ENCODE results near the gene ARID2. TPM values are rescaled to one million over a fixed set of nuclear protein-coding genes. Genes with fewer than 3 reads are reported as not detected.

Gene ARID2
- total and polyA plus RNA-seq, 2 experiments from 2014 or later: 26.5 to 54.9 TPM

DNA sequence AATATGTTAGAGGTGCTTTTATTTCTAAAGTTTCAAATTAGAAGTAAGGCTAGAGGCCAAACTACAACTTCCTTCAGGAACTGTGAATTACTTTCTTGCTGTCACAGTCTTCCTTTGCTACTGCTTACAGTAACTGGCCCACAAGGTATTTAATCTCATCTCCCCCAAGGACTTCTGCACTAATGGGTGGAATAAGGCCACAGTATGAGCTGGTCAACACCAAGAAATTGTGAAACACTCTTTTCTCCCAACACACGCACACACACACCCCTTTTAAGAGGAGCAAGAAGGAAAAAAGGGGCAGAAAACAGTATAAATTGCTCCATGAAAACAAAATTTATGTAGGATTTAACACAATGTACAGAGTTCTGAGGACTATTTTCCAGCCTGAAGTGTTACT is 215.3 kb downstream of the ARID2 start:
- H3K27ac ChIP-seq (ENCODE audit: low read depth): no peak overlapping the region
- Mint-ChIP-seq H3K4me3 (no peak overlapping the region), H3K27me3 (ENCODE audit: insufficient read depth, low read depth, poor library complexity) (no peaks in the 10 kb centered on the region), H3K27ac (no peak overlapping the region), H3K4me1 (no peaks in the 10 kb centered on the region), H3K36me3 (ENCODE audit: low read depth) (peaks cover 12% of the 10 kb centered on the region; the same call in 2 of the 3 replicates), H3K9me3 (no peaks in the 10 kb centered on the region)
- no peaks in the 10 kb centered on the region for H3K4me1 ChIP-seq (ENCODE audit: insufficient read depth)
- no peaks in the 10 kb centered on the region for H3K79me2 ChIP-seq (replicated peaks; ENCODE audit: insufficient read depth)
- TF ChIP-seq NANOG (IDR thresholded peaks at IDR 0.05; ENCODE audit: borderline replicate concordance) (no peak), EZH2 (IDR thresholded peaks at IDR 0.05; ENCODE audit: low read depth, unreplicated experiment) (no peak), CREB1 (CRISPR knock-in tag; IDR thresholded peaks at IDR 0.05; ENCODE audit: low read depth) (no peak), STAT1 (IDR thresholded peaks at IDR 0.05; ENCODE audit: unreplicated experiment) (no peak), ZNF114 (CRISPR knock-in tag; IDR thresholded peaks at IDR 0.05) (no peak), JUNB (IDR thresholded peaks at IDR 0.05; ENCODE audit: unreplicated experiment) (no peak), EZH2phosphoT487 (IDR thresholded peaks at IDR 0.05; ENCODE audit: unreplicated experiment) (no peak), POLR2AphosphoS5 (IDR thresholded peaks at IDR 0.05; ENCODE audit: low read depth) (no peak), ZNF331 (CRISPR knock-in tag; IDR thresholded peaks at IDR 0.05; ENCODE audit: low read depth) (no peak)
- TF ChIP-seq, protein P1, sequence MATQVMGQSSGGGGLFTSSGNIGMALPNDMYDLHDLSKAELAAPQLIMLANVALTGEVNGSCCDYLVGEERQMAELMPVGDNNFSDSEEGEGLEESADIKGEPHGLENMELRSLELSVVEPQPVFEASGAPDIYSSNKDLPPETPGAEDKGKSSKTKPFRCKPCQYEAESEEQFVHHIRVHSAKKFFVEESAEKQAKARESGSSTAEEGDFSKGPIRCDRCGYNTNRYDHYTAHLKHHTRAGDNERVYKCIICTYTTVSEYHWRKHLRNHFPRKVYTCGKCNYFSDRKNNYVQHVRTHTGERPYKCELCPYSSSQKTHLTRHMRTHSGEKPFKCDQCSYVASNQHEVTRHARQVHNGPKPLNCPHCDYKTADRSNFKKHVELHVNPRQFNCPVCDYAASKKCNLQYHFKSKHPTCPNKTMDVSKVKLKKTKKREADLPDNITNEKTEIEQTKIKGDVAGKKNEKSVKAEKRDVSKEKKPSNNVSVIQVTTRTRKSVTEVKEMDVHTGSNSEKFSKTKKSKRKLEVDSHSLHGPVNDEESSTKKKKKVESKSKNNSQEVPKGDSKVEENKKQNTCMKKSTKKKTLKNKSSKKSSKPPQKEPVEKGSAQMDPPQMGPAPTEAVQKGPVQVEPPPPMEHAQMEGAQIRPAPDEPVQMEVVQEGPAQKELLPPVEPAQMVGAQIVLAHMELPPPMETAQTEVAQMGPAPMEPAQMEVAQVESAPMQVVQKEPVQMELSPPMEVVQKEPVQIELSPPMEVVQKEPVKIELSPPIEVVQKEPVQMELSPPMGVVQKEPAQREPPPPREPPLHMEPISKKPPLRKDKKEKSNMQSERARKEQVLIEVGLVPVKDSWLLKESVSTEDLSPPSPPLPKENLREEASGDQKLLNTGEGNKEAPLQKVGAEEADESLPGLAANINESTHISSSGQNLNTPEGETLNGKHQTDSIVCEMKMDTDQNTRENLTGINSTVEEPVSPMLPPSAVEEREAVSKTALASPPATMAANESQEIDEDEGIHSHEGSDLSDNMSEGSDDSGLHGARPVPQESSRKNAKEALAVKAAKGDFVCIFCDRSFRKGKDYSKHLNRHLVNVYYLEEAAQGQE (IDR thresholded peaks at IDR 0.05; ENCODE audit: unreplicated experiment): no peak
- TF ChIP-seq, protein P2, sequence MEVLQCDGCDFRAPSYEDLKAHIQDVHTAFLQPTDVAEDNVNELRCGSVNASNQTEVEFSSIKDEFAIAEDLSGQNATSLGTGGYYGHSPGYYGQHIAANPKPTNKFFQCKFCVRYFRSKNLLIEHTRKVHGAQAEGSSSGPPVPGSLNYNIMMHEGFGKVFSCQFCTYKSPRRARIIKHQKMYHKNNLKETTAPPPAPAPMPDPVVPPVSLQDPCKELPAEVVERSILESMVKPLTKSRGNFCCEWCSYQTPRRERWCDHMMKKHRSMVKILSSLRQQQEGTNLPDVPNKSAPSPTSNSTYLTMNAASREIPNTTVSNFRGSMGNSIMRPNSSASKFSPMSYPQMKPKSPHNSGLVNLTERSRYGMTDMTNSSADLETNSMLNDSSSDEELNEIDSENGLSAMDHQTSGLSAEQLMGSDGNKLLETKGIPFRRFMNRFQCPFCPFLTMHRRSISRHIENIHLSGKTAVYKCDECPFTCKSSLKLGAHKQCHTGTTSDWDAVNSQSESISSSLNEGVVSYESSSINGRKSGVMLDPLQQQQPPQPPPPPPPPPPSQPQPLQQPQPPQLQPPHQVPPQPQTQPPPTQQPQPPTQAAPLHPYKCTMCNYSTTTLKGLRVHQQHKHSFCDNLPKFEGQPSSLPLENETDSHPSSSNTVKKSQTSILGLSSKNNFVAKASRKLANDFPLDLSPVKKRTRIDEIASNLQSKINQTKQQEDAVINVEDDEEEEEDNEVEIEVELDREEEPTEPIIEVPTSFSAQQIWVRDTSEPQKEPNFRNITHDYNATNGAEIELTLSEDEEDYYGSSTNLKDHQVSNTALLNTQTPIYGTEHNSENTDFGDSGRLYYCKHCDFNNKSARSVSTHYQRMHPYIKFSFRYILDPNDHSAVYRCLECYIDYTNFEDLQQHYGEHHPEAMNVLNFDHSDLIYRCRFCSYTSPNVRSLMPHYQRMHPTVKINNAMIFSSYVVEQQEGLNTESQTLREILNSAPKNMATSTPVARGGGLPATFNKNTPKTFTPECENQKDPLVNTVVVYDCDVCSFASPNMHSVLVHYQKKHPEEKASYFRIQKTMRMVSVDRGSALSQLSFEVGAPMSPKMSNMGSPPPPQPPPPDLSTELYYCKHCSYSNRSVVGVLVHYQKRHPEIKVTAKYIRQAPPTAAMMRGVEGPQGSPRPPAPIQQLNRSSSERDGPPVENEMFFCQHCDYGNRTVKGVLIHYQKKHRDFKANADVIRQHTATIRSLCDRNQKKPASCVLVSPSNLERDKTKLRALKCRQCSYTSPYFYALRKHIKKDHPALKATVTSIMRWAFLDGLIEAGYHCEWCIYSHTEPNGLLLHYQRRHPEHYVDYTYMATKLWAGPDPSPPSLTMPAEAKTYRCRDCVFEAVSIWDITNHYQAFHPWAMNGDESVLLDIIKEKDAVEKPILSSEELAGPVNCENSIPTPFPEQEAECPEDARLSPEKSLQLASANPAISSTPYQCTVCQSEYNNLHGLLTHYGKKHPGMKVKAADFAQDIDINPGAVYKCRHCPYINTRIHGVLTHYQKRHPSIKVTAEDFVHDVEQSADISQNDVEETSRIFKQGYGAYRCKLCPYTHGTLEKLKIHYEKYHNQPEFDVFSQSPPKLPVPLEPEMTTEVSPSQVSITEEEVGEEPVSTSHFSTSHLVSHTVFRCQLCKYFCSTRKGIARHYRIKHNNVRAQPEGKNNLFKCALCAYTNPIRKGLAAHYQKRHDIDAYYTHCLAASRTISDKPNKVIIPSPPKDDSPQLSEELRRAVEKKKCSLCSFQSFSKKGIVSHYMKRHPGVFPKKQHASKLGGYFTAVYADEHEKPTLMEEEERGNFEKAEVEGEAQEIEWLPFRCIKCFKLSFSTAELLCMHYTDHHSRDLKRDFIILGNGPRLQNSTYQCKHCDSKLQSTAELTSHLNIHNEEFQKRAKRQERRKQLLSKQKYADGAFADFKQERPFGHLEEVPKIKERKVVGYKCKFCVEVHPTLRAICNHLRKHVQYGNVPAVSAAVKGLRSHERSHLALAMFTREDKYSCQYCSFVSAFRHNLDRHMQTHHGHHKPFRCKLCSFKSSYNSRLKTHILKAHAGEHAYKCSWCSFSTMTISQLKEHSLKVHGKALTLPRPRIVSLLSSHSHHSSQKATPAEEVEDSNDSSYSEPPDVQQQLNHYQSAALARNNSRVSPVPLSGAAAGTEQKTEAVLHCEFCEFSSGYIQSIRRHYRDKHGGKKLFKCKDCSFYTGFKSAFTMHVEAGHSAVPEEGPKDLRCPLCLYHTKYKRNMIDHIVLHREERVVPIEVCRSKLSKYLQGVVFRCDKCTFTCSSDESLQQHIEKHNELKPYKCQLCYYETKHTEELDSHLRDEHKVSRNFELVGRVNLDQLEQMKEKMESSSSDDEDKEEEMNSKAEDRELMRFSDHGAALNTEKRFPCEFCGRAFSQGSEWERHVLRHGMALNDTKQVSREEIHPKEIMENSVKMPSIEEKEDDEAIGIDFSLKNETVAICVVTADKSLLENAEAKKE (CRISPR knock-in tag; IDR thresholded peaks at IDR 0.05): no peak
- TF ChIP-seq, protein P3, sequence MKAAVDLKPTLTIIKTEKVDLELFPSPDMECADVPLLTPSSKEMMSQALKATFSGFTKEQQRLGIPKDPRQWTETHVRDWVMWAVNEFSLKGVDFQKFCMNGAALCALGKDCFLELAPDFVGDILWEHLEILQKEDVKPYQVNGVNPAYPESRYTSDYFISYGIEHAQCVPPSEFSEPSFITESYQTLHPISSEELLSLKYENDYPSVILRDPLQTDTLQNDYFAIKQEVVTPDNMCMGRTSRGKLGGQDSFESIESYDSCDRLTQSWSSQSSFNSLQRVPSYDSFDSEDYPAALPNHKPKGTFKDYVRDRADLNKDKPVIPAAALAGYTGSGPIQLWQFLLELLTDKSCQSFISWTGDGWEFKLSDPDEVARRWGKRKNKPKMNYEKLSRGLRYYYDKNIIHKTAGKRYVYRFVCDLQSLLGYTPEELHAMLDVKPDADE (IDR thresholded peaks at IDR 0.05): no peak
- TF ChIP-seq, protein P4, sequence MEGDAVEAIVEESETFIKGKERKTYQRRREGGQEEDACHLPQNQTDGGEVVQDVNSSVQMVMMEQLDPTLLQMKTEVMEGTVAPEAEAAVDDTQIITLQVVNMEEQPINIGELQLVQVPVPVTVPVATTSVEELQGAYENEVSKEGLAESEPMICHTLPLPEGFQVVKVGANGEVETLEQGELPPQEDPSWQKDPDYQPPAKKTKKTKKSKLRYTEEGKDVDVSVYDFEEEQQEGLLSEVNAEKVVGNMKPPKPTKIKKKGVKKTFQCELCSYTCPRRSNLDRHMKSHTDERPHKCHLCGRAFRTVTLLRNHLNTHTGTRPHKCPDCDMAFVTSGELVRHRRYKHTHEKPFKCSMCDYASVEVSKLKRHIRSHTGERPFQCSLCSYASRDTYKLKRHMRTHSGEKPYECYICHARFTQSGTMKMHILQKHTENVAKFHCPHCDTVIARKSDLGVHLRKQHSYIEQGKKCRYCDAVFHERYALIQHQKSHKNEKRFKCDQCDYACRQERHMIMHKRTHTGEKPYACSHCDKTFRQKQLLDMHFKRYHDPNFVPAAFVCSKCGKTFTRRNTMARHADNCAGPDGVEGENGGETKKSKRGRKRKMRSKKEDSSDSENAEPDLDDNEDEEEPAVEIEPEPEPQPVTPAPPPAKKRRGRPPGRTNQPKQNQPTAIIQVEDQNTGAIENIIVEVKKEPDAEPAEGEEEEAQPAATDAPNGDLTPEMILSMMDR (conservative IDR thresholded peaks at IDR 0.05; ENCODE audit: low read depth in 2 of 2): no peak
- no peaks in the 10 kb centered on the region for H3K27me3 ChIP-seq (ENCODE audit: insufficient read depth)
- H4K20me1 ChIP-seq (replicated peaks; ENCODE audit: insufficient read depth): no peaks in the 10 kb centered on the region
- H3K36me3 ChIP-seq (ENCODE audit: insufficient read depth): 0 out of 2 replicates have a peak, but pooled peaks cover 4% of the 10 kb centered on the region
- DNase-seq (ENCODE audit: low spot score): no peak
- no peak overlapping the region for H3K4me3 ChIP-seq
- no peaks in the 10 kb centered on the region for H3K9me2 ChIP-seq (ENCODE audit: insufficient read depth)
- H3K4me2 ChIP-seq: no peak overlapping the region
- H2AFZ ChIP-seq: no peak overlapping the region
- ATAC-seq: no peak
- no peaks in the 10 kb centered on the region for H3F3A ChIP-seq (replicated peaks; ENCODE audit: low read depth)
